A549 (cell line): Measurements from ENCODE around the gene BICRA. TPM values are rescaled to one million over a fixed set of nuclear protein-coding genes. Genes with fewer than 3 reads are reported as not detected.

Experiments used
- ATAC-seq, 2 experiments: fragments of 200-7000 bp in 1 of 2; fragments of >200 bp in 1 of 2; cut with Nextera tagmentation in 1 of 2; cut with Tn5 transposase in 1 of 2; 3 replicates each; pipeline versions ENCODE4 v1.8.0 to v1.9.1; 2018 to 2020; ENCODE audit warnings: mild to moderate bottlenecking in 1 of 2, moderate library complexity in 1 of 2
- CTCF ChIA-PET: fragments of 300-600 bp; sonication (Branson Sonifier 250); formaldehyde crosslinking; extraction: SDS; loops from one replicate; lab custom pipeline; 2021; ENCODE audit warnings: antibody characterized with exemption, inconsistent platforms; lab: Yijun Ruan, JAX
- POLR2A ChIA-PET: fragments of 350-600 bp; formaldehyde crosslinking; extraction: SDS; loops from one replicate; lab custom pipeline; 2021; ENCODE audit warnings: antibody characterized with exemption, inconsistent platforms; lab: Yijun Ruan, JAX
- DNase-seq, 2 experiments: peaks; one replicate each; pipeline versions ENCODE4 v3.0.0 to v3.0.0-alpha.2; 2011 to 2016; ENCODE audit warnings: low read depth in 1 of 2, low spot score in 1 of 2
- FAIRE-seq: peaks from 2 replicates; lab custom pipeline; 2011; peaks lifted over from hg19 to GRCh38; lab: Jason Lieb, UNC
- H3K27ac ChIP-seq, 2 experiments: fragments of >200 bp; sonication (Bioruptor Twin); formaldehyde crosslinking; 3 replicates each; pipeline ENCODE4 v1.5.1; 2016 to 2017
- H3K4me1 ChIP-seq: fragments of >200 bp; sonication (Bioruptor Twin); formaldehyde crosslinking; 3 replicates; pipeline ENCODE4 v1.6.1; 2016
- H3K4me2 ChIP-seq: fragments of >200 bp; sonication (Bioruptor Twin); formaldehyde crosslinking; 3 replicates; pipeline ENCODE4 v1.6.1; 2016
- H3K4me3 ChIP-seq: fragments of >200 bp; sonication (Bioruptor Twin); formaldehyde crosslinking; 3 replicates; pipeline ENCODE4 v1.5.1; 2016
- H3K9me3 ChIP-seq: fragments of >200 bp; sonication (Bioruptor Twin); formaldehyde crosslinking; 3 replicates; pipeline ENCODE4 v1.6.1; 2016
- BHLHE40 ChIP-seq: IDR thresholded peaks from 2 replicates; pipeline ENCODE4 v1.6.1; 2012; ENCODE audit warnings: low read depth, low read length, inconsistent platforms
- CBX2 ChIP-seq: fragments of 200-600 bp; sonication (generic); IDR thresholded peaks from 2 replicates; pipeline ENCODE4 v1.6.1; 2016; ENCODE audit warnings: low read depth, mild to moderate bottlenecking, borderline replicate concordance
- CHD2 ChIP-seq: fragments of 150-350 bp; IDR thresholded peaks from 2 replicates; pipeline ENCODE4 v1.6.1; 2014; ENCODE audit warnings: low read length; ENCODE audit not compliant: partially characterized antibody
- ELK1 ChIP-seq: fragments of 150-350 bp; IDR thresholded peaks from 2 replicates; pipeline ENCODE4 v1.6.1; 2014; ENCODE audit warnings: low read depth, mild to moderate bottlenecking, low read length
- HEYL ChIP-seq: fragments of 250-450 bp; sonication (Bioruptor Pico); IDR thresholded peaks from 2 replicates; pipeline ENCODE4 v1.8.0; 2021; ENCODE audit warnings: mild to moderate bottlenecking, moderate library complexity
- HMGXB4 ChIP-seq: fragments of 250-450 bp; sonication (Bioruptor Pico); IDR thresholded peaks from 2 replicates; pipeline ENCODE4 v1.5.0; 2021; ENCODE audit warnings: mild to moderate bottlenecking, moderate library complexity, borderline replicate concordance
- JUN ChIP-seq, 2 experiments: fragments of >200 bp; sonication (Bioruptor Twin); formaldehyde crosslinking; IDR thresholded peaks; 2 replicates in 1 of 2; 3 replicates in 1 of 2; pipeline ENCODE4 v1.6.1; 2016 to 2017
- KDM1A ChIP-seq: fragments of 200-600 bp; sonication (generic); IDR thresholded peaks from 2 replicates; pipeline ENCODE4 v1.6.1; 2016; ENCODE audit warnings: low read depth, mild to moderate bottlenecking
- MAFK ChIP-seq: fragments of 450-650 bp; IDR thresholded peaks from 2 replicates; pipeline ENCODE4 v1.6.1; 2014; ENCODE audit not compliant: partially characterized antibody
- MYC ChIP-seq: IDR thresholded peaks from 2 replicates; pipeline ENCODE4 v1.6.1; 2012; ENCODE audit warnings: mild to moderate bottlenecking, inconsistent platforms, low read length, improper control_type of control experiment, borderline replicate concordance
- NPAS2 ChIP-seq: fragments of 250-450 bp; sonication (Bioruptor Pico); IDR thresholded peaks from 2 replicates; pipeline ENCODE4 v1.8.0; 2022; ENCODE audit warnings: mild to moderate bottlenecking, moderate library complexity, borderline replicate concordance
- PHF8 ChIP-seq: fragments of 200-600 bp; sonication (generic); IDR thresholded peaks from 2 replicates; pipeline ENCODE4 v1.6.1; 2016; ENCODE audit warnings: low read depth, mild to moderate bottlenecking, antibody characterized with exemption, moderate library complexity, borderline replicate concordance
- SREBF2 ChIP-seq: fragments of 450-650 bp; IDR thresholded peaks from 2 replicates; pipeline ENCODE4 v1.6.1; 2014; ENCODE audit warnings: mild to moderate bottlenecking, moderate library complexity
- ZNF302 ChIP-seq: fragments of 250-450 bp; sonication (Bioruptor Pico); IDR thresholded peaks from 2 replicates; pipeline ENCODE4 v1.9.0; 2021; ENCODE audit warnings: inconsistent platforms, mild to moderate bottlenecking, moderate library complexity
- ZSCAN20 ChIP-seq: fragments of 250-450 bp; sonication (Bioruptor Pico); IDR thresholded peaks from 2 replicates; pipeline ENCODE4 v1.8.0; 2022; ENCODE audit warnings: mild to moderate bottlenecking, moderate library complexity
- WGBS: methylation state at CpG from one replicate; pipeline ENCODE4 v1.1.6; 2017; ENCODE audit errors: missing lambda C conversion rate; 5-methylcytosine and 5-hydroxymethylcytosine counted together
- polyA plus RNA-seq, 4 experiments: library from polyadenylated mRNA; depleted of rRNA in 3 of 4; stranded (reverse); fragments of >200 nt; fragmentation: RNase III in 1 of 4; extraction: RNeasy Plus Mini Kit Qiagen cat#74134 plus additional on column Dnase treatment in 1 of 4; gene quantifications; 2 replicates in 3 of 4; 3 replicates in 1 of 4; pipeline ENCODE4 v1.2.3, GENCODE V29; 2011 to 2017

BICRA gene
- polyA plus RNA-seq, 2 of the 4 experiments (the other 2 are of a cell fraction) = 0.83 to 12.4 TPM

- ChIA-PET POLR2A (interaction anchor here (0.6 to 2.0 kb wide), 7 partner anchors 9 to 118 kb away, joined by 3 to 13 read pairs (median 4); partner anchors contain the start of genes KPTN and NAPA), CTCF (interaction anchor here (0.6 to 6.8 kb wide), 6 partner anchors 10 to 165 kb away, joined by 3 to 40 read pairs (median 14); partner anchors contain the start of genes KPTN and NAPA)
- WGBS = 63% methylated on average over 17 of the region's 17 CpGs
- FAIRE-seq = no peak
- ATAC-seq = no peak
- H3K9me3 ChIP-seq = no peaks in the 10 kb centered on the region
- H3K4me1 ChIP-seq = peaks cover 20% of the 10 kb centered on the region
- H3K4me2 ChIP-seq = peak overlapping the region; percentile 82
- peak overlapping the region; percentile 64 for H3K4me3 ChIP-seq
- H3K27ac ChIP-seq = peak overlapping the region; percentile 82 to 89
- no peak for DNase-seq
- TF ChIP-seq ELK1 (no peak), NPAS2 (CRISPR knock-in tag) (no peak), JUN (IDR thresholded peaks at IDR 0.05) (no peak), MYC (no peak), PHF8 (no peak), KDM1A (no peak), BHLHE40 (no peak), ZNF302 (CRISPR knock-in tag) (no peak), MAFK (no peak), HMGXB4 (CRISPR knock-in tag) (no peak), CHD2 (no peak)
These were observed 7.6 kb upstream of the BICRA start for GRCh38 chr19:47601180-47601904.

GRCh38 chr19:47603706-47604565, 5.0 kb upstream of the BICRA start:
- ATAC-seq (no peak), FAIRE-seq (peak; percentile 7), DNase-seq (no peak)
- H3K4me2 ChIP-seq = no peak overlapping the region
- ChIA-PET CTCF (interaction anchor here (0.6 to 4.5 kb wide), 7 partner anchors 8 to 411 kb away, joined by 3 to 27 read pairs (median 3); partner anchors contain the start of genes KPTN and NAPA), POLR2A (no interaction called here)
- no peak overlapping the region for H3K27ac ChIP-seq
- H3K9me3 ChIP-seq = no peaks in the 10 kb centered on the region
- peaks cover 12% of the 10 kb centered on the region for H3K4me1 ChIP-seq
- H3K4me3 ChIP-seq = no peak overlapping the region
- WGBS = 52% methylated on average over 13 of the region's 13 CpGs
- TF ChIP-seq SREBF2 (no peak), CBX2 (no peak), ZSCAN20 (CRISPR knock-in tag) (no peak)

- CTCF ChIA-PET = interaction anchor here (0.8 to 2.7 kb wide), 12 partner anchors 8 to 171 kb away, joined by 3 to 11 read pairs (median 3); partner anchors contain the start of gene NAPA
- WGBS = 48% methylated on average over 21 of the region's 21 CpGs
- Histone ChIP-seq H3K4me1 (peaks cover 15% of the 10 kb centered on the region), H3K4me3 (peak overlapping the region; percentile 92), H3K9me3 (no peaks in the 10 kb centered on the region), H3K4me2 (peak overlapping the region; percentile 84), H3K27ac (peak overlapping the region; percentile 93 to 96)
- DNase-seq (no peak), FAIRE-seq (no peak), ATAC-seq (no peak)
- POLR2A ChIA-PET = interaction anchor here (1.4 kb wide), 1 partner anchor 8 kb away, joined by 4 read pairs; no protein-coding TSS in a partner anchor
- TF ChIP-seq KDM1A = peak; percentile 12; the same call in 1 of the 2 replicates
- no peak for TF ChIP-seq HEYL (CRISPR knock-in tag)
These were observed 1.3 kb upstream of the BICRA start for GRCh38 chr19:47607564-47608073.
